ENCODE measurements around the gene NRL. TPM values are rescaled to one million over a fixed set of nuclear protein-coding genes. Genes with fewer than 3 reads are reported as not detected.

Gene NRL
- total RNA-seq, 3 donors from 2014 or later (not counting 1 experiment from before 2014, with no cell fraction given), result 0.78 to 3.3 (median 2.8) TPM

GRCh38 chr14:24054646-24055045 lies 60.1 kb downstream of the NRL start:
- DNase-seq (no peak), ATAC-seq (no peak)
- Mint-ChIP-seq H3K27me3 (ENCODE audit: low read depth in 2 of 2) (peaks cover 0 to 5% of the 10 kb centered on the region in 2 donors), H3K36me3 (no peaks in the 10 kb centered on the region), H3K4me3 (no peak overlapping the region), H3K4me1 (peaks cover 18 to 56% of the 10 kb centered on the region in 2 donors), H3K27ac (peak overlapping the region in 1 of 2 donors; percentile 73), H3K9me3 (no peaks in the 10 kb centered on the region)
- Histone ChIP-seq H3K36me3 (ENCODE audit: control insufficient read depth, insufficient read depth, low read length) (no peaks in the 10 kb centered on the region), H3K4me3 (ENCODE audit: low read length) (no peak overlapping the region), H3K4me1 (ENCODE audit: control insufficient read depth, insufficient read depth, low read length) (peaks cover 29% of the 10 kb centered on the region), H3K27ac (ENCODE audit: low read length) (no peak overlapping the region), H3K27me3 (ENCODE audit: control insufficient read depth, insufficient read depth, low read length) (no peaks in the 10 kb centered on the region), H3K9me3 (ENCODE audit: control insufficient read depth, insufficient read depth, low read length) (no peaks in the 10 kb centered on the region)
- TF ChIP-seq CTCF (IDR thresholded peaks at IDR 0.05), result no peak
- WGBS (ENCODE audit: insufficient coverage), result 92% methylated on average over 9 of the region's 9 CpGs
- intact Hi-C loops (cut with micrococcal nuclease), result no loop called here

GRCh38 chr14:24054324-24054641 lies 60.5 kb downstream of the NRL start:
- intact Hi-C loops (cut with micrococcal nuclease), result no loop called here
- peak overlapping the region in 1 of 2 donors; percentile 90 for H3K27ac Mint-ChIP-seq
- no peaks in the 10 kb centered on the region for H3K9me3 Mint-ChIP-seq
- H3K27ac ChIP-seq (ENCODE audit: low read length), result no peak overlapping the region
- no peak for ATAC-seq
- H3K9me3 ChIP-seq (ENCODE audit: control insufficient read depth, insufficient read depth, low read length), result no peaks in the 10 kb centered on the region
- no peak for DNase-seq
- H3K4me1 Mint-ChIP-seq, result peaks cover 18 to 53% of the 10 kb centered on the region in 2 donors
- H3K27me3 Mint-ChIP-seq (ENCODE audit: low read depth in 2 of 2), result peaks cover 0 to 5% of the 10 kb centered on the region in 2 donors
- H3K36me3 ChIP-seq (ENCODE audit: control insufficient read depth, insufficient read depth, low read length), result no peaks in the 10 kb centered on the region
- peaks cover 29% of the 10 kb centered on the region for H3K4me1 ChIP-seq (ENCODE audit: control insufficient read depth, insufficient read depth, low read length)
- H3K27me3 ChIP-seq (ENCODE audit: control insufficient read depth, insufficient read depth, low read length), result no peaks in the 10 kb centered on the region
- no peak overlapping the region for H3K4me3 Mint-ChIP-seq
- WGBS (ENCODE audit: insufficient coverage), result 77% methylated on average over 6 of the region's 6 CpGs
- H3K4me3 ChIP-seq (ENCODE audit: low read length), result no peak overlapping the region
- no peak for TF ChIP-seq CTCF (IDR thresholded peaks at IDR 0.05)
- H3K36me3 Mint-ChIP-seq, result no peaks in the 10 kb centered on the region

- Histone ChIP-seq H3K4me3 (ENCODE audit: low read length) (no peak overlapping the region), H3K27ac (ENCODE audit: low read length) (no peak overlapping the region), H3K9me3 (ENCODE audit: control insufficient read depth, insufficient read depth, low read length) (no peaks in the 10 kb centered on the region), H3K4me1 (ENCODE audit: control insufficient read depth, insufficient read depth, low read length) (peaks cover 31% of the 10 kb centered on the region), H3K27me3 (ENCODE audit: control insufficient read depth, insufficient read depth, low read length) (no peaks in the 10 kb centered on the region), H3K36me3 (ENCODE audit: control insufficient read depth, insufficient read depth, low read length) (no peaks in the 10 kb centered on the region)
- peak overlapping the region; percentile 69 to 90 for H3K27ac Mint-ChIP-seq
- WGBS (ENCODE audit: insufficient coverage), result 94% methylated on average over 10 of the region's 10 CpGs
- H3K4me1 Mint-ChIP-seq, result peaks cover 18 to 51% of the 10 kb centered on the region in 2 donors
- DNase-seq (no peak), ATAC-seq (no peak)
- peaks cover 0 to 5% of the 10 kb centered on the region in 2 donors for H3K27me3 Mint-ChIP-seq (ENCODE audit: low read depth in 2 of 2)
- H3K9me3 Mint-ChIP-seq, result no peaks in the 10 kb centered on the region
- no peak for TF ChIP-seq CTCF (IDR thresholded peaks at IDR 0.05)
- intact Hi-C loops (cut with micrococcal nuclease), result loop anchor here (2.0 kb wide), 1 partner anchor 61 kb away; the partner anchor contains the start of genes DCAF11 and NRL
- H3K4me3 Mint-ChIP-seq, result peak overlapping the region; percentile 88
- no peaks in the 10 kb centered on the region for H3K36me3 Mint-ChIP-seq
Observed at GRCh38 chr14:24053548-24054323, 61.0 kb downstream of the NRL start.

Data from natural killer cell (primary cell).